ENCODE data around the gene TMEM240. TPM values are rescaled to one million over a fixed set of nuclear protein-coding genes. Genes with fewer than 3 reads are reported as not detected.
"Not testable (repeated sequence)": the region's sequence is repeated elsewhere in the genome, so short reads cannot be mapped to it uniquely, and the experiment has no call there.

Gene TMEM240
- total and polyA plus RNA-seq, 2 experiments from 2014 or later = 0.76 to 1.1 TPM

DNA sequence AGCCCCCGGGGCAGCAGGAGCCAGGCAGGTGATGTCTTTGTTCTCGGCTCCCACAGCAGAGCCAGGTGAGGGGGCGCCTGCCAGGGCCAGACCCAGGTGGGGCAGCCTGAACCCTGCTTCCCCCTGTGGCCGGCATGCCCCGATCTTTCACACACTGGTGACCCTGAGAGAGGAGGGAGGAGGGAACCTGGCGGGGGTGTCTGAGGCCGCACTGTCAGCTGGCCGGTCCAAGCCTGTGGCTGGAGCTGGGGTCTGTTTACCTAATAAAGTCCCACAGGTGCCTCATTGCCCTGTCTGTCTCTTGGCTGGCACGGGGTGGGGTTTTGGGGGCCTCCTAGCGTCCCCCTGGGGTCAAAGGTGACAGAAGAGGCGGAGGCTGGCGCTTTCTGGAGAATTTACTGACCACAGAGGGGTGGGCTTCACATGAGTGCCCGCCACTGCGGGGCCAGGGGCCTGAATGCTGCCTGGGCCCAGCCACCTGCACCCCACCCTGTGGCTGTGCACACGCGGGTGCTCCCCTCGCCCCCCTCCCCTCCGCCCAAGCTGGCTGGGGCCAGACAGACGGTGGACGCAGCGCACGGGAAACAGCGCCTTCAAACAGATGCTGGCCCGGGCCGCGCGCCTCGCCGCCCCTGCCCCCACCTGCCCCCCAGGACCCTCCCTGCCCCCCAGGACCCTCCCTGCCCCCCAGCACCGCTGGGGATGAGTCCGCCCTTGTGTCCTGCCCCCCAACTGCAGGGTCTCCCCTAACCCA, 5.8 kb downstream of the TMEM240 start:
- H3K36me3 ChIP-seq (ENCODE audit: low read depth) = peaks cover 11% of the 10 kb centered on the region; the same call in 1 of the 2 replicates
- H4K20me1 ChIP-seq (ENCODE audit: insufficient read depth) = no peaks in the 10 kb centered on the region
- H2AFZ ChIP-seq = no peak overlapping the region
- no peak overlapping the region for H3K4me2 ChIP-seq (ENCODE audit: unreplicated experiment)
- H3K9me2 ChIP-seq (ENCODE audit: insufficient read depth) = no peaks in the 10 kb centered on the region
- no peak for DNase-seq
- H3F3A ChIP-seq (ENCODE audit: insufficient read depth) = peaks cover 12% of the 10 kb centered on the region; the same call in 1 of the 2 replicates
- H3K9me3 ChIP-seq (ENCODE audit: low read depth) = no peaks in the 10 kb centered on the region
- H3K4me3 ChIP-seq = no peak overlapping the region
- WGBS, 2 experiments (ENCODE audit: low coverage in 1 of 2, low lambda C conversion rate in 2 of 2, missing lambda C conversion rate in 2 of 2) = 94 to 97% methylated on average over 10 to 31 of the region's 31 CpGs
- no peak overlapping the region for H3K27ac ChIP-seq
- H3K9ac ChIP-seq = no peak overlapping the region
- TF ChIP-seq EZH2 (IDR thresholded peaks at IDR 0.05; ENCODE audit: insufficient read depth, poor library complexity, severe bottlenecking) (no peak), EZH2phosphoT487 (IDR thresholded peaks at IDR 0.05; ENCODE audit: insufficient read depth, low read depth) (no peak)
- in situ Hi-C loops (cut with MboI) = no loop called here
- H3K4me1 ChIP-seq (ENCODE audit: insufficient read depth) = no peaks in the 10 kb centered on the region
- no peaks in the 10 kb centered on the region for H3K27me3 ChIP-seq (replicated peaks; ENCODE audit: insufficient read depth)
- H3K79me2 ChIP-seq (ENCODE audit: insufficient read depth) = peaks cover 26% of the 10 kb centered on the region

DNA sequence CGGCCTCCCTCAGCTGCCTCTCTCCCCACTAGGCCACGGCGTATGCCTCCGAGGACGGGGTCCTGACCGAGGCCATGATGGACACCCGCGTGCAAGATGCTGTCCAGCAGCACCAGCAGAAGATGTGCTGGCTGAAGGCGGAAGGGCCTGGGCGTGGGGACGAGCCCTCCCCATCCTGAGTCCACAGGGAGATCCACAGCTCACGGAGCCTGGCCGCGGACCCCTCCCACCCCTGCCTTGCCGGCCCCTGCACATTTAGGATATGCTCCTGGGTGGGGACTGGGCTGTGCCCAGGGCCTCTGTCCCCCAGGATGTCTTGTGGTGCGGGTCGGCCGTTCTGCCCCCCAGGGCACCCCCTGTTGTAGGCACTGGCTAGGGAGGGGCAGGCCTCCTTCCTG, 6.5 kb downstream of the TMEM240 start:
- Histone ChIP-seq H3K36me3 (ENCODE audit: low read depth) (peaks cover 12% of the 10 kb centered on the region; the same call in 1 of the 2 replicates), H3F3A (ENCODE audit: insufficient read depth) (peaks cover 12% of the 10 kb centered on the region; the same call in 1 of the 2 replicates), H3K79me2 (ENCODE audit: insufficient read depth) (peaks cover 20% of the 10 kb centered on the region)
- in situ Hi-C loops (cut with MboI); H3K27me3 ChIP-seq (replicated peaks; ENCODE audit: insufficient read depth); H3K4me1 ChIP-seq (ENCODE audit: insufficient read depth); H3K9me2 ChIP-seq (ENCODE audit: insufficient read depth); DNase-seq; H3K4me3 ChIP-seq; H3K27ac ChIP-seq; H3K4me2 ChIP-seq (ENCODE audit: unreplicated experiment); H3K9ac ChIP-seq; H2AFZ ChIP-seq; H4K20me1 ChIP-seq (ENCODE audit: insufficient read depth); H3K9me3 ChIP-seq (ENCODE audit: low read depth): not testable (repeated sequence)
- 88 to 90% methylated on average over 11 to 18 of the region's 18 CpGs for WGBS, 2 experiments (ENCODE audit: low coverage in 1 of 2, low lambda C conversion rate in 2 of 2, missing lambda C conversion rate in 2 of 2)

DNA sequence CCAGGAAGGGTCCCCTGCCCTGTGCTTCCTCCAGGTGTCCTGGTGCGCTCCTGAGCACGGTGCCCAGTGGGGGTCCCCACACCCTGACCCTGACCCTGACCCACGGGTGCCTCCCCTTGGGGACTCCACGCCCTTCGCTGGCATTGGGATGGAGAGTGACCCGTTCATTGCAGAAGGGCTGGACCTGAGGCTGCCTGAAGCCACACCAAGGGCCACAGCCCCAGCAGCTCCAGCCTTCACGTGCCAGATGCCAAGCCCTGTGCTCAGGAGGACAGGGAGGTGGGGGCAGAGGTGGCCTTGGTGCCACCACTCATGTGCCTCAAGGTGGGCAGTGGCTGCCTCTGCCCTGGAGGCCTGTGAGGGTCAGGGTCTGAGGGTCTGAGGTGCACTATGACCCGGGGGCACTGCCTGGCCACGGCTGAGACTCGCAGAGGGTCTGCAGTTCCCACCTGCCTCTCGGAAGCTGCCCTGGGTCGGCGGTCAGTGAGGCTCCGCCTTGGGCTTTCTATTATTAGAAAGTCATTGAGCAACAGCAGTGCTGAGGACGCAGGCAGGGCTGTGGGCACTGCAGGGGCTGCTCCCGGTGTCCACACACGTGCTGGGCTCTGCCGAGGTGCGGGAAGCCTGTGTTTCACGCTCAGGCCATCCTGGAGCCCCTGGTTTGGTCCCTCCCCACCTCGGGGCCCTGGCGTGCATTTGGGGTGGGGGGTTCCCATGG, 7.1 kb downstream of the TMEM240 start:
- H3K4me2 ChIP-seq (ENCODE audit: unreplicated experiment); DNase-seq; H3K4me1 ChIP-seq (ENCODE audit: insufficient read depth); H3K27ac ChIP-seq; H3K9me3 ChIP-seq (ENCODE audit: low read depth); H3K27me3 ChIP-seq (replicated peaks; ENCODE audit: insufficient read depth); H3K9me2 ChIP-seq (ENCODE audit: insufficient read depth); H3K9ac ChIP-seq; H4K20me1 ChIP-seq (ENCODE audit: insufficient read depth); in situ Hi-C loops (cut with MboI); H2AFZ ChIP-seq; H3K4me3 ChIP-seq: not testable (repeated sequence)
- H3K36me3 ChIP-seq (ENCODE audit: low read depth) = peaks cover 12% of the 10 kb centered on the region; the same call in 1 of the 2 replicates
- WGBS, 2 experiments (ENCODE audit: low coverage in 1 of 2, low lambda C conversion rate in 2 of 2, missing lambda C conversion rate in 2 of 2) = 77 to 88% methylated on average over 13 to 16 of the region's 22 CpGs
- peaks cover 15% of the 10 kb centered on the region for H3K79me2 ChIP-seq (ENCODE audit: insufficient read depth)
- peaks cover 12% of the 10 kb centered on the region; the same call in 1 of the 2 replicates for H3F3A ChIP-seq (ENCODE audit: insufficient read depth)

DNA sequence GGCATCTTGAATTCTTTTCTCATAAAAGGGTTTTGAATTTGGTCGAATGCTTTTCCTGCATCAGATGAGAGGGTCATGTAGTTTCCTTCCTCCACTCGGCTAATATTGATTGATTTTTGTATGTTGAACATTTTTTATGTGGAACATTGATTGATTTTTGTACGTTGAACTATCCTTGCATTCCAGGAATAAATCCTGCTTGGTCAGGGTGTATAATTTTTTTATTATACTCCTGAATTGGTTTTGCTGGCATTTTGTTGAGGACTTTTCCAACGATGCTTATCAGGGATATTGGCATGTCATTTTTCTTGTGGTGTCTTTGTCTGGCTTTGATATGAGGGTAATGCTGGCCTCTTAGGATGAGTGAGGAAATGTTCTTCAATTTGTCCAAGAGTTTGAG, 8.5 kb downstream of the TMEM240 start:
- H4K20me1 ChIP-seq (ENCODE audit: insufficient read depth) = no peaks in the 10 kb centered on the region
- no peak for DNase-seq
- peaks cover 12% of the 10 kb centered on the region; the same call in 1 of the 2 replicates for H3K36me3 ChIP-seq (ENCODE audit: low read depth)
- no peaks in the 10 kb centered on the region for H3K27me3 ChIP-seq (replicated peaks; ENCODE audit: insufficient read depth)
- H3K9me3 ChIP-seq (ENCODE audit: low read depth) = no peaks in the 10 kb centered on the region
- no peaks in the 10 kb centered on the region for H3K9me2 ChIP-seq (ENCODE audit: insufficient read depth)
- no peak overlapping the region for H2AFZ ChIP-seq
- in situ Hi-C loops (cut with MboI) = no loop called here
- WGBS, 2 experiments (ENCODE audit: low coverage in 1 of 2, low lambda C conversion rate in 2 of 2, missing lambda C conversion rate in 2 of 2) = 98 to 99% methylated on average over 4 of the region's 4 CpGs
- H3K4me1 ChIP-seq (ENCODE audit: insufficient read depth) = no peaks in the 10 kb centered on the region
- H3K4me2 ChIP-seq (ENCODE audit: unreplicated experiment) = no peak overlapping the region
- TF ChIP-seq EZH2 (IDR thresholded peaks at IDR 0.05; ENCODE audit: insufficient read depth, poor library complexity, severe bottlenecking) (no peak), EZH2phosphoT487 (IDR thresholded peaks at IDR 0.05; ENCODE audit: insufficient read depth, low read depth) (no peak)
- H3K9ac ChIP-seq = no peak overlapping the region
- H3F3A ChIP-seq (ENCODE audit: insufficient read depth) = peaks cover 12% of the 10 kb centered on the region; the same call in 1 of the 2 replicates
- H3K79me2 ChIP-seq (ENCODE audit: insufficient read depth) = 0 out of 2 replicates have a peak, but pooled peaks cover 6% of the 10 kb centered on the region
- no peak overlapping the region for H3K27ac ChIP-seq
- no peak overlapping the region for H3K4me3 ChIP-seq

Measured in GM23248 (cell line).